Measurements from ENCODE around the gene SEC63.
"Not testable (repeated sequence)": the region's sequence is repeated elsewhere in the genome, so short reads cannot be mapped to it uniquely, and the experiment has no call there.

SEC63 gene

GRCh38 chr6:107957909-107958688 is at the start of gene SEC63:
SEC63 (minus strand) TSS chr6:107958208; CDS start chr6:107958009, 199 bp downstream.
- peak; percentile 97 for DNase-seq

GRCh38 chr6:108005961-108006360 is 48.0 kb upstream of the SEC63 start:
- no peak for DNase-seq

GRCh38 chr6:108004861-108005260 is 46.9 kb upstream of the SEC63 start:
- DNase-seq, result no peak

GRCh38 chr6:108002365-108003221 is 44.6 kb upstream of the SEC63 start:
- no peak for DNase-seq

- DNase-seq, result no peak
Measured at GRCh38 chr6:108001696-108002231, 43.8 kb upstream of the SEC63 start.

- not testable (repeated sequence) for DNase-seq
Measured at GRCh38 chr6:108000259-108000658, 42.3 kb upstream of the SEC63 start.

GRCh38 chr6:107999341-107999740 is 41.3 kb upstream of the SEC63 start:
- no peak for DNase-seq

GRCh38 chr6:107991772-107992550 is 34.0 kb upstream of the SEC63 start:
- DNase-seq, result no peak

- DNase-seq, result no peak
Measured at GRCh38 chr6:107991061-107991460, 33.1 kb upstream of the SEC63 start.

- not testable (repeated sequence) for DNase-seq
Measured at GRCh38 chr6:107990587-107990986, 32.6 kb upstream of the SEC63 start.

- no peak for DNase-seq
Measured at GRCh38 chr6:107989166-107990094, 31.4 kb upstream of the SEC63 start.

- DNase-seq, result no peak
Measured at GRCh38 chr6:107988570-107988969, 30.6 kb upstream of the SEC63 start.

- no peak for DNase-seq
Measured at GRCh38 chr6:107987805-107988204, 29.8 kb upstream of the SEC63 start.

GRCh38 chr6:107985701-107986100 is 27.7 kb upstream of the SEC63 start:
- DNase-seq, result no peak

GRCh38 chr6:107983811-107984210 is 25.8 kb upstream of the SEC63 start:
- no peak for DNase-seq

- DNase-seq, result no peak
Measured at GRCh38 chr6:107982486-107982885, 24.5 kb upstream of the SEC63 start.

- DNase-seq, result no peak
Measured at GRCh38 chr6:107981695-107982094, 23.7 kb upstream of the SEC63 start.

- DNase-seq, result no peak
Measured at GRCh38 chr6:107977283-107977682, 19.3 kb upstream of the SEC63 start.

GRCh38 chr6:107976155-107976783 is 18.3 kb upstream of the SEC63 start:
- DNase-seq, result no peak

GRCh38 chr6:107973594-107973993 is 15.6 kb upstream of the SEC63 start:
- DNase-seq, result no peak

- no peak for DNase-seq
Measured at GRCh38 chr6:107972413-107973096, 14.5 kb upstream of the SEC63 start.
